Smooth muscle cell (in vitro differentiated cells): ENCODE data around the gene FARP1. TPM values are rescaled to one million over a fixed set of nuclear protein-coding genes. Genes with fewer than 3 reads are reported as not detected.

Source experiments
- DNase-seq: peaks from one replicate; lab custom pipeline; 2025; ENCODE audit not compliant: unreplicated experiment; lab: John Stamatoyannopoulos, UW
- H2AFZ ChIP-seq: fragments of 200-600 bp; sonication (generic); 2 replicates; pipeline ENCODE4 v1.6.0; 2016; ENCODE audit warnings: antibody characterized with exemption, low read depth, mild to moderate bottlenecking
- H3F3A ChIP-seq: fragments of 200-600 bp; sonication (generic); 2 replicates; pipeline ENCODE4 v1.6.0; 2017; ENCODE audit warnings: antibody characterized with exemption, low read depth
- H3K27ac ChIP-seq: fragments of 200-600 bp; sonication (generic); 2 replicates; pipeline ENCODE4 v1.5.1; 2016; ENCODE audit warnings: low read depth, mild to moderate bottlenecking
- H3K27me3 ChIP-seq: fragments of 200-600 bp; sonication (generic); 2 replicates; pipeline ENCODE4 v1.6.1; 2016; ENCODE audit warnings: low read depth, mild to moderate bottlenecking
- H3K36me3 ChIP-seq: fragments of 200-600 bp; sonication (generic); 2 replicates; pipeline ENCODE4 v1.5.1; 2016; ENCODE audit warnings: low read depth
- H3K4me1 ChIP-seq: fragments of 200-600 bp; sonication (generic); 2 replicates; pipeline ENCODE4 v1.5.1; 2016; ENCODE audit warnings: low read depth
- H3K4me2 ChIP-seq: fragments of 200-600 bp; sonication (generic); 2 replicates; pipeline ENCODE4 v1.6.0; 2016; ENCODE audit warnings: mild to moderate bottlenecking
- H3K4me3 ChIP-seq: fragments of 200-600 bp; sonication (generic); 2 replicates; pipeline ENCODE4 v1.5.1; 2016; ENCODE audit warnings: mild to moderate bottlenecking
- H3K79me2 ChIP-seq: fragments of 200-600 bp; sonication (generic); 2 replicates; pipeline ENCODE4 v1.6.0; 2016; ENCODE audit warnings: low read depth, mild to moderate bottlenecking
- H3K9ac ChIP-seq: fragments of 200-600 bp; sonication (generic); 2 replicates; pipeline ENCODE4 v1.6.0; 2016; ENCODE audit warnings: low read depth
- H3K9me3 ChIP-seq: fragments of 200-600 bp; sonication (generic); replicated peaks from 2 replicates; pipeline ENCODE4 v1.5.1; 2016; ENCODE audit warnings: low read depth
- H4K20me1 ChIP-seq: fragments of 200-600 bp; sonication (generic); 2 replicates; pipeline ENCODE4 v1.6.0; 2016; ENCODE audit warnings: low read depth
- CTCF ChIP-seq: fragments of 200-600 bp; sonication (generic); IDR thresholded peaks from 2 replicates; pipeline ENCODE4 v1.5.1; 2017; ENCODE audit warnings: borderline replicate concordance, mild to moderate bottlenecking, antibody characterized with exemption; ENCODE audit not compliant: insufficient read depth, poor library complexity, severe bottlenecking
- WGBS: methylation state at CpG from one replicate; pipeline ENCODE4 v1.1.7; 2016; ENCODE audit warnings: low lambda C conversion rate; 5-methylcytosine and 5-hydroxymethylcytosine counted together
- polyA plus RNA-seq: library from polyadenylated mRNA; unstranded; fragments of >200 nt; fragmentation: Nextera tagmentation; extraction: Ambion mirVana; gene quantifications from 2 replicates; pipeline ENCODE4 v1.2.1, GENCODE V29; 2016
- total RNA-seq: library from RNA; depleted of rRNA; stranded (reverse); fragments of >200 nt; gene quantifications from 2 replicates; pipeline ENCODE4 v1.2.3, GENCODE V29; 2014

The FARP1 gene
- total and polyA plus RNA-seq, 2 experiments from 2014 or later = 59.4 to 104 TPM

GRCh38 chr13:98309569-98310335 is 166.9 kb downstream of the FARP1 start:
- H3K9ac ChIP-seq = no peak overlapping the region
- peaks cover 37% of the 10 kb centered on the region for H3K79me2 ChIP-seq
- H3F3A ChIP-seq = peaks cover 13% of the 10 kb centered on the region
- peaks cover 4% of the 10 kb centered on the region for H4K20me1 ChIP-seq
- no peaks in the 10 kb centered on the region for H3K9me3 ChIP-seq
- H3K4me3 ChIP-seq = no peak overlapping the region
- peaks cover 13% of the 10 kb centered on the region for H3K4me1 ChIP-seq
- DNase-seq = no peak
- no peak for TF ChIP-seq CTCF
- 86% methylated on average over 21 of the region's 21 CpGs for WGBS
- no peak overlapping the region for H3K27ac ChIP-seq
- H2AFZ ChIP-seq = no peak overlapping the region
- no peaks in the 10 kb centered on the region for H3K27me3 ChIP-seq
- no peaks in the 10 kb centered on the region for H3K36me3 ChIP-seq
- H3K4me2 ChIP-seq = no peak overlapping the region

GRCh38 chr13:98310485-98311199 is 167.7 kb downstream of the FARP1 start:
- Histone ChIP-seq H3K36me3 (no peaks in the 10 kb centered on the region), H4K20me1 (peaks cover 9% of the 10 kb centered on the region), H3F3A (peaks cover 13% of the 10 kb centered on the region), H3K9ac (no peak overlapping the region), H3K27ac (no peak overlapping the region), H3K4me1 (peaks cover 22% of the 10 kb centered on the region), H3K4me3 (no peak overlapping the region), H3K9me3 (no peaks in the 10 kb centered on the region), H3K27me3 (no peaks in the 10 kb centered on the region), H2AFZ (no peak overlapping the region), H3K4me2 (no peak overlapping the region), H3K79me2 (peaks cover 33% of the 10 kb centered on the region)
- 90% methylated on average over 2 of the region's 2 CpGs for WGBS
- TF ChIP-seq CTCF = no peak
- no peak for DNase-seq

- Histone ChIP-seq H3K4me2 (no peak overlapping the region), H3K27ac (no peak overlapping the region), H3K9me3 (no peaks in the 10 kb centered on the region), H3F3A (peaks cover 13% of the 10 kb centered on the region), H3K9ac (no peak overlapping the region), H2AFZ (no peak overlapping the region), H3K36me3 (no peaks in the 10 kb centered on the region), H3K4me1 (peaks cover 22% of the 10 kb centered on the region), H3K79me2 (peaks cover 33% of the 10 kb centered on the region), H4K20me1 (peaks cover 14% of the 10 kb centered on the region), H3K4me3 (no peak overlapping the region), H3K27me3 (no peaks in the 10 kb centered on the region)
- DNase-seq = no peak
- TF ChIP-seq CTCF = no peak
- WGBS = 83% methylated on average over 1 of the region's 1 CpG
Observed at GRCh38 chr13:98311200-98311548, 168.3 kb downstream of the FARP1 start.
